HK-2 (cell line): ENCODE measurements around the gene SORCS3.

Source experiments
- DNase-seq: peaks from one replicate; pipeline ENCODE4 v3.0.0-alpha.2; 2018; ENCODE audit not compliant: unreplicated experiment

Gene SORCS3

DNA sequence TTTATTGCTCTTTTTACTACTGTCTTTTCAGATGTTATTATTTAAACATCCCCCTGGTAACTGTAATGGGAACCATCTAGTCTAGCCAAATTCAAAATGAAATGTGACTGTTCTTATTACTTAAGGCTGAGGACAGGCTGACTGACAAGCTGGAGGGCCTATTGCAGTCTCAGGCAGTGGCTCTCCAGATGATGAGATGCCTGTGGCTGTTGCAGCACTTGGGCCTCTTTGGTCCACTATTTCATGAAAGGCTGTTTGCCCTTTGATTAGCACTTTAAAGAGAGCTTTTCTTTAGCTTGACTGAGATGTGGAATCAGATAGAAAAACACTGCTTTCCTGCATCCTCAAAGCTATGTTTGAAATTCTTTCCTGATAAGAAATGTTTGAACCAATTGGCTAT, 540.5 kb downstream of the SORCS3 start:
- DNase-seq, result no peak

DNA sequence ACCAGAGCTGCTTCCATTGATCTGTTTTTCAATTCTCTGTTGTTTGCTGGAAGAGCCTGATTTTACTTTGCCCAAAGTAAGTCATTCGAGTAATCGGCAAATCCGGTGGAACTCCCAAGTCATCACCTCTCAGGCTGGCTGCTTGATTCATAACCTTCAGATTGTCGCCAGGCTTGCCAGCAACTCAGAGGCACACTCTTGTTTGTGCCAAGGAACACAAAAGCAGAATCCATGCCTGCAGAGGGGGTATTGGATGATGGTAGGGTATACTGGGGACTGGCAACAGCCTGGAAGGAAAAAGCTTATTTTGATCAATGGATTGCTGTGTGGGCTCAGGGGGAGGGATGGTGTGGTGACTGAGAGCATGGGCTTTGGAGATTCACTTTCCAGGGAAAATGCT, 542.4 kb downstream of the SORCS3 start:
- DNase-seq, result no peak

DNA sequence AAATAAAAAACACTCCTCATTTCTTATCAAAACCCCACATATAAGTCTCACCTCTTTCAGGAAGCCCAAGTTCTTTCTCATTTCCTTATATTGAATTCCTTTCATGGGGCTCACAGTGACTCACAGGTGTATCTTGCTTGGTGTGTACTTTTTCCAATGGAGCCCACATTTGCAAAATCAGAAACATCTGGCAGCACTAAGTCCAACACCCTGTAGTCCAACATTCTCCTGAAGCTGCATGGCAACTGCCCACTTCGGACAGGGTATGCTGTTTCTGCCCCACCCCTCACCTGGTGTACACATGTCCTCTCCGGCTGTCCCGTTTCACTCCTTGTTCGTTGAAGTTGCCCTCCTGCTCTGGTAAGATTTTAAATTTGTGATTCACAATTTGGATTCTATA, 544.1 kb downstream of the SORCS3 start:
- no peak for DNase-seq

DNA sequence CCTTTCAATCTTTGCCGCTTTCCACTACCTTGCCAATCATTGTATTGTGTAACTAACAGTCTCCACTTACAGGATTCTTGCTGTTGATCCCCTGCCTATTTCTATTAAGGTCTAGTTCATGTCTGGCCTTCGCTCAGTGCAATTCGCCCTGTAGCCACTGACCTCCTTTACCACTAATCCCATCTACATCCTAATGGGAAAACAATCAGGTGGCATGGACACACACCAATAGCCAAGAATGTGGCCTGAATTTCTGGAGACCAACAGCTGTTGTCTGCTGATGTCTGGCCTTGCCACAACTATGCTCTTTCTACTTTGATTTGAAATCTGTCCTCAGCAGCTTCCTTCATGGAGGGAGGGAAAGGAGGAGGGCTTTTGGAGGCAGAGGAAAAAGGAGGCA, 546.2 kb downstream of the SORCS3 start:
- DNase-seq, result peak; percentile 4

DNA sequence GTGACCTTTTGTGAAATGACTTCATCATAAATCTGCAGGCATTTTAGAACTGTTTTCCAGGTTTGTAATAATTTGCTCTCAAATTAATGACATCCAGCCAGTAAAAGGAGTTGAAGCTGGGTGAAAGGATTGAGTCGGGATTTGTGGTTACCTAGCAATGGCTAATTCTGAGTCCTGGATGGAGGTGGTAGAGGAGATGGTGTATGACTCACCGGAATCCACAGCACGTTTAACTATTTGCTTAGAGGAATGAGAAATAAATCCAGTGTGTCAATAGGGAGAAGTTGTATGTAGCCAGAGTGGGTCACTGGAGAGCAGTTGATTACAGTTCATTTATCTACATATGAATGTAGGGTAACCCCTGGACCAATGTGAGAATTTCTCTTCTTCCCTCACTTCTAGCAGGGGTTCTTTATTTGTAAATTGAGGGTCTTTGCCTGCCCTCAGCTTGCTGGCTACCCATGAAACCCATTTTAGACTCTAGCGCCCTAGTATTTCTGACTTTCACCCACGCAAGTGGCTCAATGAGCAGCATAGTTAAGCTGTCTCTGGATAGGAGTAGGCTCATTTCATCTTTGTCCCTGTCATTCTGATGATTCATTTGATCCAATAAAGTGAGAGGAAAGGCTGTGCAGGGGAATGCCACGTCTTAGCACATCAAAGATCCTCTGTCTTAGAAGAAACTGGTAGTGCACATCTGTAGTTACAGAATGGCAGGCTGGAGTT, 547.8 kb downstream of the SORCS3 start:
- peak; percentile 6 for DNase-seq

DNA sequence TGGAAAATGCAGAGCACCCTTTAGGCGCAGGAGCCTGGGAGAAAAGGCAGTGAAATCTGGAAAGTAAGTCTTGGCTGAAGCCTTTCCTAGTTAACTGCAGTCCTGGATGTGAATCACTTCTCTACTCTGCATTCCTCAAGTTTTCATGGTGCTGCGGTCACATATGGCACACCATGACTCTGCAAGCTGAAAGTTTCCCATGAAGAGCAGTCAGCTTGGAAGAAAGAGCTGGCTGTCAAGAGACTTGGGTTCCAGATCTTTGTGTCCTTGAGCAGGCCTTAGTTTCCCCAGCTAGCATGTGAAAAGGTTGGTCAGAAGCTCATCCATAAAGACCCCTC, 548.3 kb downstream of the SORCS3 start:
- no peak for DNase-seq

DNA sequence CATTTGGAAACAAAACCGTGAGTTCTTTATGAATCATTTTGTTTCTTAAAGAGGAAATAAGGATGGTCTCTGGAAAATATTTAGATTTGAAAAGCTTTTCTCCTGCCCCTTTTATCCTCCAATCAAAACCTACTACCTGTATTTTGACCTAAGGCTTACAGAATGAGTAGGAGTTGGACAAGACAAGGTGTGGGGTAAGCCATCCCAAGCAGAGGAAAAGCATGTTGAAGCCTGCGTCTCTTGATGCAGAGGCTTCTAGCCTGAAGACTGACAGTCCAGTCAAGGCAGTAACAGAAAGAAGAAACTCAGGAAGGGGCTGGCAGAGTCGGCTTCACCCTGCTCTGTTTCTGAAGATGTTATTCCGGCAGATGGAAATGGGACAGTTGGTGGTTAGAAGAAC, 551.1 kb downstream of the SORCS3 start:
- DNase-seq, result no peak

DNA sequence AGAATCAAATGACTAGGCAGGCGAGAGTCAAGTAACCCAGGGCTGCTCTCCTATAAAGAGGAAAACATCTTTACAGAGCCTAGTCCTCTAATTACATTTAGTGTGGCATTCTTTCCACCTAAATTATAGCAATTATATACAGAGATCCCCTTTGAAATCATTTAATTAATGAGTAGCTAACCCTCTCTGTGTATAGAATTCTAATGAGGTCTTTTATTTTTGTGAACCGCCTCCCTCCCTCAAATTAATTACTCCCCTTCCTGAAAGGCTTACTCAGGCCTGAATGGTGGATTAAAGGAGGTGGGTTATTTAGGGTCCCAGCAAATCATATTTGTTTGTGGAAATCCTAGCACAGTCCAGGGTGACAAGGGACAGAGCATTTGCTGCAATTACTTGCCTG, 551.8 kb downstream of the SORCS3 start:
- no peak for DNase-seq

DNA sequence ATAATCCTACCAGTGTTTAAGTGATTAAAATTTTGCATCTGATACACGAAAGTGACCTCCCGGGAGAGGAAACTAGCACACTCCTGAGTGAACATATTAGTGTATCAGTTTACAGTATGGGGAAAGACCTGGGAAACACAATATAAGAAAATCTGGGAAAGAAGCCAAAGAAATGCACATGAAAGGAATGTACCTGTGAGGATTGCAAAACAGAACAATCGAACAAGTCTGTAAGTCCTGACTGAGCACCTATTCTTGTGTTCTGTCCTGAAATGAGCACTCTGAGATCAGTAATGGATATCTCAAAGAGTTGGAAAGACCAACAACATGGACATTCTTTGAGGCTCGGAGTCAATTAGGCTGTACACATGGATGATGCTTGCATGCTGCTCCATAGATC, 554.7 kb downstream of the SORCS3 start:
- no peak for DNase-seq

DNA sequence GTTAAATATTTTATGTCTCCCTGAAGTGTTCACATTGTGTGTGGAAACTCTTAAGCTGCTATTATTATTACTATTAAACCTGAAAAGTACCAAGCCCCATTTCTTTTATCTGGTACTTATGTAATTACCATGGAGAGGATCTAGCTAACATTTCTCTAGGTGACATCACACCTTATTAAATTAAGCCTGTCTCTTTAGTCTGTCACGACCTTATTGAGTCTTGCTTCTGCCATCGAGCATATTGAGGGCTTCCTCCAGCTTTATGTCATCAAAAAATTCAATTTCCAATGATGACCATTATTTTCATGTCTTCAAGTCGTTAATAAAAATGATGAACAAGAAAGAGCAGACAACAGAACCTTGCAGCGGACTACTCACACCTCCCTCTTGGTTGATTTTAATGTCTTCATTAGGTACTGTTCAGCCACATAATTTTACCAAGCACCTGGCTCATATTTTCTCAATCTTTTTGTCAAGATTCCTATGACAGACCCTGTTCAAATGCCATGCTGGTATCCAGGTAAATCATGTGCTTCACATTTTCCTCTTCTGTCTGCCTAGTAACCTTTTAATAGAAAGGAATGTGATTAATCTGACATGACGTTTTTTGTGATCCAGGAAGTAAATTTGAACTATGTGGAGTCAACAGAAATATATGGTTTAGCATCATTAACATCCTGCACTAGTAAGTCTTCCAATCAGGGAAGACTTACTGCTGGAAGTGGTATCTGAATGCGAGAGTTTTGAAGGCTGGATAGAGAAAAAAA, 556.7 kb downstream of the SORCS3 start:
- no peak for DNase-seq

DNA sequence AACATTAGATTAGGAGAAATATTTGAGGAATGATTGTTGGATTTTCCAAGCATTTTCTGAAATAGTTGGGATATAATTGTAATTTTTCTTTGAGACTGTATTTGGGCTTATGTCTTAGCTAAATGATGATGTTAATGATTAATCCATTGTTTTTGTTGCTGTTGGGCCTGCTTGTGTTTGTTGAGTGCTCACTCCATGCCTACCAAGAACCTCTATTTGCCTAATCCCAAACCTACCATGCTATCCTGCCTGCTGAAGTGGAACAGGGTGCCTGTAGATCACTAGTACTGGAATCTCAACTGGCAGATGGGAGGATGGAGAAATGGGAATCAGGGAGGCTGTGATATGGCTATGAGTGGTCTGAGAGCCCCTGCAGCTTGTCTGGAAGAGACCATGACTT, 565.5 kb downstream of the SORCS3 start:
- DNase-seq, result no peak

DNA sequence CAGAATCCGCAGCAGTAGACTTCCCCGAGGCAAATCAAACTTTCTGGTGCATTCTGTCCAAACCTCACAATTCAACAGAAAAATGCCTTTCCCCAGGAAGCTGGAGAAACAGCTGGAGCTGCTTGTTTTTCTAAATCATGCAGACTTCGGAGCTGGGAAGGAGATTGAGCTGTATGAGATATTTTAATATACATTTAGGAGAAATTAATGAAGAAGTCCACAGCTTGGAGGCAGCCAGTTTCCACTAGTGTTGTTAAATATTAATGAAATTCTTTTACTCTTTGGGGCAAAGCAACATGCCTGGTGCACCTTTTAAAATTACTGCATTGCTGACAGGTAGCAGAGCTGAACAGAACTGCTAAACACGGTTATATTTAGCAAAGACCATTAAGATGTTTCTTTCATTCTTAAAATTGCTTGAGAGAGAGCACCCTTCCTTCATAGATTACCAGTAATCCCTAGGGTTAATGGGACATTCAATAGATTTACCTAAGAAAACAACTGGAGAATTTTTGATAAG, 566.4 kb downstream of the SORCS3 start:
- no peak for DNase-seq

DNA sequence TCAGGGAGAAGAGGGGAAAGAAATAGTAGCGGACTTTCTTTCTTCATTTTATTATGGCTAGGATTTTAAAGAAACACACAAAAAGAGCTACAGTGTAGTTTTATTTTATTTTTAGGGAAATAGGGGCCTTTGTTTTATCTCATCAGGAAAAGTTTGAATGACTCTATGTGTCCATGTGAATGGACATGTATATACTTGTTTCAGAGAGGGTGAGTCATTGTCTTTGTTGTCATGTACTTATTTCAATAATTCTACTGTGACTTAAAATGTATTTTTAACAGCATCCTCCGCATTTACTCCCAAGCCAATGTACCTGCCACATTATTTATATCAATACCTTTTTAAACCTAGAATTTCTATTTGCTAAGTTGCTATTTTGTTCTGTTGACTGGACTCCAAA, 569.5 kb downstream of the SORCS3 start:
- no peak for DNase-seq

DNA sequence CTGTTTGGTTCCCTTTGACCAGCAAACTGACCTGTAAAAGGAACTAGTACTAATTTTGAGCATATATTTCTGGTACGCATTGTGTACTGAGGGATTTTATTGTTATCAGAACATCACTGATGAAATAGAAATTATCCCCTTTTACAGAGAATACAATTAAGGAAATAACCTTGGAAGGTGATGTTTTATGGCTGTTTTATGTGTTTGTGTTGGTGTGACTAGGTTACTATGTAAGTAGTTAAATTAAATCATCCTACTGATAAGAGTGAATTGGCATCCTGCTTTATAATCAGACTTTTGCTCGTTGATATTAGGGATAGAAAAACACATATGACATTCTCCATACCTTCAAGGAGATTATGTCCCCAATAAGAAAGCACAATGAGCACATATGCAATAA, 596.6 kb downstream of the SORCS3 start:
- DNase-seq, result no peak

DNA sequence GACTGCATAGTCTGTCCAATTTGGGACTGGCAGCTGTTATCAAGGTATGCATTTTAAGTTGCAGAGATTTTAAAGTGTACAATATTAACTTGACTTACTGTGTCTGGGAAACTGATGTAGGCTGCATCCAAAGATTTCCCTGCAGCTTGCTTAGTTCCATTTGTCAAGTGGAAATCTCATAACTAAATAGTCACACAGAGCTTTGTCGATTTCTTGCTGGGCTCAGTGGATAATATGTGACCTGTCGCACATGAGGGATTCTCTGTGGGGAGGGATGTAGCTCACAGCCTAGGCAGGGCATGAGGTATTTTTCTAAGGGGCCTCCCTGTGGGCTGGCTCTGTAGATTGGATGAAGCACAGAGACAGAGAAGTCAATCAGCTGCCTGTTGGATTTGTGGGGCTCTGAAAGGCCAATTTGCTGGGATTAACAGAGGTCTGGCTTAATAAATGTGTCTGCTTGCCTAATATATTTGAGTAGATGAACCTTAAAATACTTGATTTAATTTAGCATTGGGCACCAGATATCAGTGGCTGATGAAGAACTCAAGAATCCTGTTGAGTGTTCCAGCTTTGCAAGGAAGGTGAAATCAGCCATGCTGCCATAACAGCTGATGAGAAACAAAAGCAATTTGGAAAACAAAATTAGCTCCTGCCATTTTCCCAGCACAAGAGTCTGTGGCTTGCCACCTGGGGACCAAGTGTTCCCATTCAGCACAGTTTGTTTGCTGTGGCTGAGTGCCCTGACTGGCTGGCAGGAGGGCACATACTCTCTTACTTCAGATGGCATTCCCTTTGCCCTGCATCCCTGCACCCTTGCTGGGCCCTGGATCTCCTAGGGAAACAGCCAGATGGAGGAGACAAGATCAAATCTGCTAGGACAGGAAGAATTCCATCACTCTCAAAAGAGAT, 598.5 kb downstream of the SORCS3 start:
- DNase-seq, result no peak

DNA sequence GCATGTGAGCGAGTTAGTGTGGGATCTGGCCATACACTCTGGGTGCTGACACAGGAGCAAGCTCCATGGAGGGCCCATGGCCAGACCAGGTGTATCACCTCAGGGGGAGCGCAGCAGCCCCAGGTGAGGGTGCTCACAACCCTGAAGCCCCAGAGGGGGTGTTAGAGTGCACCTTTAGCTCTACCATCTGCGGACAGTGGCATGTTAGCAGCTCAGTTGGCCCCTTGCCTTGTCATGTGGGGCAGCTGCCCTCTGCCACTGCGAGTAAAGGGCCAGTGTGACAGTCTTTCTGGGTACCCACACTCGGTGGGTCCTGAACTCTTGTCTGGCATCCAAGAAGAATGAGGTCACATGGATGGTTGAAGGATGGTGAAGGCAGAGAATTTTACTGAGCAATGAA, 600.2 kb downstream of the SORCS3 start:
- DNase-seq, result no peak

DNA sequence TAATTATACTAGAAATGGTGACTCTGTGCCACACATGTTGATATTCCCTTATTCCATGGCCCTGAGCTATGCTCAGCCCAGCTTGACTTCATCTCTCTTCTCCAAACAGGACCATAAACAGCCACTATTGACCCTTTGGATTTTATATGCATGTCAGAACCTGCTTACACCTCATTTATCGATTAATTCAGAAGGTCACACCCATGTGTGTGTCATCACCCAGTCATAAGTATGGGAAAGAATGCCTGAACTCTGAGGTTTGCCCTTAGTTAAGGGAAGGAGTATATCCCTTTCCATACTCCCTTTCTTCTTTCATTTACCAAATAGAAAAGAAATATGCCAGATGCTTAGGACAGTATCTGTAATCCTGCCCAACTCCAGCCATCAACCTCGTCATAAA, 602.3 kb downstream of the SORCS3 start:
- DNase-seq, result no peak

DNA sequence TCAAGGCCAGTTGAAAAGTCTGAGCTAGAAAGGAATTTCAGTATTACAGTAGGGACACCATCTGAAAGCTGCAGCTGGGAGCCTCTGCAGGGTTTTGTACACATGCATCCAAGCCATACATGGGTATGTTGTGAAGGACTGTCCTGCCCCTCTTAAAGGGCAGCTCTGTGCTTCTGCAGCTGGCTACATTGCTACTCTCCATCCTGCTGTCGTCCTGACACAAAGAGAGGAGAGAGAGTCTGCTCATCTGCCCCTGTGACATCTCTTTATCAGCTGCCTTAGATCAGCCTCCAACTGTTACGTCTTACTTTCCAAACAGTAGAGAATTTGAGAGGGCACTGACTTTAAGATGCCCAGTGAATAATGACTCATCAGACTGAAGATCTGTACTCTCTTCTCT, 602.7 kb downstream of the SORCS3 start:
- no peak for DNase-seq

DNA sequence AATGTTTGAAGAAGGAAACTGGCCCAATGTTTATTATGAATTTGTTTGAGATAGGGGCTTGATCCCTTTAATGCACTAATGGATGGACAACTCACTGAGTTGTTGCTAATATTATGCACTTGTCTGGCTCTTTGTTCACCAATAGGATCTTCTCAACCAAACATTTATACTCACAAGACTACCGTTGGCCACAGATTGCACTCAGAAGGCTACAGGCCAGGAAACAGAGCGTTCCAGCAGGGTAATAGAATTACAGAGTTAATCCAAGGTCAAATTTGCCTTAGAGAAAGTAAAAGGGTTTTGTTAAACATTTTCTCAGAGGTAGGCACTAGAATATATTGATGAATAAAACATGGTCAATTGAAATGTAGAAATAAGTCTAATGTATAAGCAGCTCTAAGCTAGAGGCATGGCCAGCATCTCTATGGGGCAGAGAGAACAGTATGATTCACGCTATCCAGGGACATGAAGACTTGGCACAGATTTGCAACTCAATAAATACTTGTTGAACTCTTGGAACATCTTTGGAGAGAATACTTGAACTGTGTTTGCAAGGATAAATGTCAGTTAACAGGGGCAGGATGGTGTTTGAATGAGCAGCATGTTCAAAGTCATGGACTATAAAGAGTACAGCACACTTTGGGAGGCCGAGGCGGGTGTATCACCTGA, 606.9 kb downstream of the SORCS3 start:
- no peak for DNase-seq

DNA sequence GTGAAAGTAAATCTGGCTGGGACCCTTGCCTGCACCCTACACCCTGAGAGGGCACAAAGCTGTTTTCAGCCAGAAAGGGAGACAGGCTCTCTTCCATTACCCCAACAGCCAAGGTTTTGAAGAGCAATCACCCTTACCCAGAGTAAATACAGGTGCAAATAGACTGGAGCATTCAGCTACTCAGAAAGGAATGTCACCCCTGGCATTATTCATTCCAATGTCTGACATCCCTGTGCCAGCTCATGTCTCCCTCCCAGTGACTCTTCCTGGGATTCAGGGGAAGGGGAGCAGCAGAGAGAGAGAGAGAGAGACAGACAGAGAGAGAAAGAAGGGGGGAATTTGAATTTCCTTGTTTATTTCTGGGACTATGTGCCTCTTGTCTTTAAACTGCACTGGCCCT, 611.8 kb downstream of the SORCS3 start:
- DNase-seq, result no peak

DNA sequence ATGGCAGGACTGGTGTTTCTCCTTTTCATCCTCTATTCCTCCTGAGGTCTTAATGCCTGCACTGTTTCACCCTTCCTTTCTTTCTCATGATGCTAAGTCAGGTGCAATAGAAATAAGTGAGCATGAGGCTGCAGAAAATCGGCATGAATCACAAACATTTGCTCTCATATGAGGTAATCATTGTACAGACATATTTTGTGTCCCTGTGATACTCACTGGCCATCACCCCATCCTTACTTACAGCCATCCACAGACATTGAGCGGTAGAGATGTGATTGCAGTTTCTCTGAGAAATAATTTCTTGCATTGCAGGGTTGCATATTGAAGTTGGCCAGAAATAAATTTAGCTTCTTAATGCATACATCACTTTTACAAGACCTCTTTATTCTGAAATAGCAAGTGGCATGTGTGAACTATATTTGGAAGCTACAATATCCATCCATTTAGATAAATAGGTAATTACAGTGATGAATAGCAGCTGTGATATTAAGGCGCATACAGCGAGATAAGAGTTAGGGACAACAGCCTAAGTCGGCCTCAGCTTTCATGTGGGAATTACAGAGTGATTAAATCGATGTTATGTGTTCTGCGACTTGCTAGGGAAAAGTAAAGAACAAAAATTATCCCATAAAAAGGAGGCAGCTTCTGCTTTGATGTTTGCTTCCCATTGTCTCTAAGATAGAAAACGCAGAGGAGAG, 612.6 kb downstream of the SORCS3 start:
- DNase-seq, result no peak
